Subcutaneous abdominal adipose tissue (tissue), 5 donors: ENCODE measurements around the gene TRIO.

Source experiments
- H3K27ac ChIP-seq: one replicate; pipeline ENCODE4 v1.7.0; 2013; ENCODE audit warnings: low read depth, mild to moderate bottlenecking, inconsistent platforms, low read length, moderate library complexity
- H3K27me3 ChIP-seq, 5 donors: one replicate each; pipeline ENCODE4 v1.7.0; 2013; ENCODE audit warnings: low read length in 5 of 5, inconsistent platforms in 1 of 5; ENCODE audit not compliant: control insufficient read depth in 5 of 5, insufficient read depth in 4 of 5
- H3K36me3 ChIP-seq, 5 donors: one replicate each; pipeline ENCODE4 v1.7.0; 2013; ENCODE audit warnings: low read length in 5 of 5; ENCODE audit not compliant: control insufficient read depth in 5 of 5, insufficient read depth in 5 of 5
- H3K4me1 ChIP-seq, 5 donors: one replicate each; pipeline ENCODE4 v1.7.0; 2013; ENCODE audit warnings: low read length in 5 of 5, mild to moderate bottlenecking in 3 of 5, moderate library complexity in 1 of 5; ENCODE audit not compliant: control insufficient read depth in 5 of 5, insufficient read depth in 5 of 5
- H3K4me3 ChIP-seq, 5 donors: one replicate each; pipeline ENCODE4 v1.7.0; 2013; ENCODE audit warnings: low read length in 5 of 5, low read depth in 1 of 5
- H3K9ac ChIP-seq, 5 donors: one replicate each; pipeline ENCODE4 v1.7.0; 2013; ENCODE audit warnings: low read length in 5 of 5, mild to moderate bottlenecking in 4 of 5, moderate library complexity in 3 of 5
- H3K9me3 ChIP-seq, 5 donors: one replicate each; pipeline ENCODE4 v1.7.0; 2013; ENCODE audit warnings: low read length in 5 of 5; ENCODE audit not compliant: control insufficient read depth in 5 of 5
- donor health status: healthy.
- donor health status: healthy.
- donor health status: healthy.
- donor health status: healthy.
- donor health status: healthy.

TRIO gene

DNA sequence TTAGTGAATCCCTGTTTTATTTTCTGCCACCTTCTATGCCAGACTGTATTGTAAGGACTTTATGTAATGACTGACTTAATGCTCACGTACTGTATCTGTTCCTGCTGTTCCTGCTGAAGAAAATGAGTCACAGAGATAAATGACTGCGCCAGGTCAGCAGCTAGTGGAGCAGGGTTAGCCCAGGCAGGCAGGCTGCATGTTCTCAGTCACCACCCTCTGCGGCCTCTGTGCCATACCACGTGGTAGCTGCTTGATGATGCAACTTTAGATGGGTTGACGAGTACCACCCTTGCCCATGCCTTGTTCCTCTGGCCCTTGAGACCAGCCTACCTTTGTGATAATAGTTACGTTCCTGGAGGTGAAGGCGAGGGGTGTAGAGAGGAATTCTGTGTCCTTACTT, 161.9 kb downstream of the TRIO start:
- H3K27me3 ChIP-seq, result no peaks in the 10 kb centered on the region
- H3K36me3 ChIP-seq, result peaks cover 9 to 67% (median 60%) of the 10 kb centered on the region in 5 donors
- H3K27ac ChIP-seq, result no peak overlapping the region
- H3K9me3 ChIP-seq, result no peaks in the 10 kb centered on the region
- no peak overlapping the region for H3K4me3 ChIP-seq
- H3K9ac ChIP-seq, result no peak overlapping the region
- no peaks in the 10 kb centered on the region for H3K4me1 ChIP-seq

GRCh38 chr5:14306329-14306815, 163.2 kb downstream of the TRIO start:
- Histone ChIP-seq H3K9ac (no peak overlapping the region), H3K36me3 (peaks cover 12 to 66% (median 61%) of the 10 kb centered on the region in 5 donors), H3K9me3 (no peaks in the 10 kb centered on the region), H3K4me3 (no peak overlapping the region), H3K27ac (no peak overlapping the region), H3K4me1 (no peaks in the 10 kb centered on the region), H3K27me3 (no peaks in the 10 kb centered on the region)

DNA sequence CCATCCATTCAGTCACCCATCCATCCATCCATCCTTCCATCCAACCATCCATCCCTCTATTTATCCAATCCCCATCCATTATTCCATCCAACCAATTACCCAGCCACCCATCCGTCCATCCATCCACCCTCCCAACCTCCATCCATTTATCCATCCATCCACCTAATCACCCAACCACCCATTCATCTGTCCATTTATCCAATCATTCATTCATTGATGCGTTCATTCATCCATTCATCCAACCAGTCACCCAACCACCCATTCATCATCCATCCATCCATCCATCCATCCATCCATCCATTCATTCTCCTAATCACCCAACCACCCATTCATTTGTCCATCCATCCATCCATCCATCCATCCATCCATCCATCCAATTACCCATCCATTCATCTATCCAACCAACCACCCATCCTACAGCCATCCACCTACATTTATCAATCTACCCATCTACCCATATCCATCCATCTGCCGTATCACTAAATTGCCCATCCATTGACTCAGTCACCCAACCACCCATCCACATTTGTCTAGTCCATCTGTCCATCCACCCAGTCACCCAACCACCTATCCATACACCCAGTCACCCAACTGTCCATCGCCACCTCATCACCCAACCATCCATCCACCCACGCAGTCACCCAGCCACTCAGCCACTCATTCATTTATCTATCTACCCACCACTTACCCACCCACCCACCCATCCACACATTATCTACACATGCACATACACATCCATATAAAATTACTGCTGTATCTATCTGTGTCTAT, 165.4 kb downstream of the TRIO start:
- Histone ChIP-seq H3K27ac (no peak overlapping the region), H3K27me3 (no peaks in the 10 kb centered on the region), H3K36me3 (peaks cover 24 to 72% (median 62%) of the 10 kb centered on the region in 5 donors), H3K9me3 (no peaks in the 10 kb centered on the region), H3K4me3 (no peak overlapping the region), H3K4me1 (no peaks in the 10 kb centered on the region), H3K9ac (no peak overlapping the region)

DNA sequence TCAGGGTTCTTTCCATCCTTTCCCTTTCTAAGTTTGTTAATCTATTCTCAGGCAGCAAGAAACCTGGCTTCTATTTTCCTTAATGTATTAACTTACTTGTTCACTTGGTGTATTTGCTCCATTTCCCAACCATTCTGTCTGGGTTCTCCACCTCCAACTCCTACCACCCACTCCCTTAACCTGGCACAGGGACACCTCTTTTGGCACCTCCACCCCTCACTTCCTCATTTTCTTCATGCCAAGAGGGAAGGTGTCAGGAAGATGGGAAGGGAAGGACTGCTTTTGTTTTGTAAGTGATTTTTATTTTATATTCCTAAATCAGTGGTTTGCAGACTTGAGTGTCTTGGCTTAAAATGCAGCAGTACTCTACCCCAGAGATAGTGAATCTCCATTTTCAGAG, 166.1 kb downstream of the TRIO start:
- no peak overlapping the region for H3K27ac ChIP-seq
- H3K9me3 ChIP-seq, result no peaks in the 10 kb centered on the region
- no peaks in the 10 kb centered on the region for H3K27me3 ChIP-seq
- no peaks in the 10 kb centered on the region for H3K4me1 ChIP-seq
- H3K4me3 ChIP-seq, result no peak overlapping the region
- no peak overlapping the region for H3K9ac ChIP-seq
- peaks cover 24 to 73% (median 59%) of the 10 kb centered on the region in 5 donors for H3K36me3 ChIP-seq

GRCh38 chr5:14309878-14310531, 166.9 kb downstream of the TRIO start:
- Histone ChIP-seq H3K36me3 (peaks cover 20 to 65% (median 52%) of the 10 kb centered on the region in 5 donors), H3K9ac (no peak overlapping the region), H3K27me3 (no peaks in the 10 kb centered on the region), H3K9me3 (no peaks in the 10 kb centered on the region), H3K4me1 (no peaks in the 10 kb centered on the region), H3K4me3 (no peak overlapping the region), H3K27ac (no peak overlapping the region)

DNA sequence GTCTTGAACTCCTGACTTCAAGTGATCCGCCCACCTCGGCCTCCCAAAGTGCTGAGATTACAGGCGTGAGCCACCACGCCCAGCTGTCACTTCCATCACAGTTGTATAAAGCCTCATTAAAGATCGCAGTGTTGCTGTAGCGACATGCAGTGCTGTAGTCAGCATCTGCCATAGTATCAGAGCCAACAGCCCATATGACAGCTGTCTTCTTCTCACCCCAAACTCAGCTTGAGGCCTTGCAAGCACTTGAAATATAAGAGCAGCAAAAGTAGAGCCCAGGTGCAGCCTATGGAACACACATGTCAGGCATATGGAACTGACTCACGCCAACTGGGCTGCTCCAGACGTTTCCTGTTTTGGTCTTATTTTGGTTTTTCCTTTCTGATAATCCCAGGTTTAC, 167.8 kb downstream of the TRIO start:
- Histone ChIP-seq H3K27me3 (no peaks in the 10 kb centered on the region), H3K9ac (no peak overlapping the region), H3K4me1 (no peaks in the 10 kb centered on the region), H3K4me3 (no peak overlapping the region), H3K36me3 (peaks cover 20 to 58% (median 46%) of the 10 kb centered on the region in 5 donors), H3K9me3 (no peaks in the 10 kb centered on the region), H3K27ac (no peak overlapping the region)

- no peak overlapping the region for H3K27ac ChIP-seq
- H3K9ac ChIP-seq, result no peak overlapping the region
- no peaks in the 10 kb centered on the region for H3K9me3 ChIP-seq
- no peaks in the 10 kb centered on the region for H3K27me3 ChIP-seq
- no peaks in the 10 kb centered on the region for H3K4me1 ChIP-seq
- peaks cover 22 to 66% (median 52%) of the 10 kb centered on the region in 5 donors for H3K36me3 ChIP-seq
- no peak overlapping the region for H3K4me3 ChIP-seq
These were observed 171.0 kb downstream of the TRIO start for GRCh38 chr5:14313986-14314690.

- H3K36me3 ChIP-seq, result peaks cover 26 to 65% (median 41%) of the 10 kb centered on the region in 5 donors
These were observed 173.3 kb downstream of the TRIO start for GRCh38 chr5:14316471-14316870.

GRCh38 chr5:14319102-14319501, 176.0 kb downstream of the TRIO start:
- H3K9ac ChIP-seq, result no peak overlapping the region
- H3K27ac ChIP-seq, result no peak overlapping the region
- peaks cover 19 to 69% (median 45%) of the 10 kb centered on the region in 5 donors for H3K36me3 ChIP-seq
- no peaks in the 10 kb centered on the region for H3K9me3 ChIP-seq
- H3K27me3 ChIP-seq, result no peaks in the 10 kb centered on the region
- no peak overlapping the region for H3K4me3 ChIP-seq
- no peaks in the 10 kb centered on the region for H3K4me1 ChIP-seq

More at GRCh38 chr5:14316471-14316870, 173.3 kb downstream of the TRIO start:
- Histone ChIP-seq H3K9me3 (no peaks in the 10 kb centered on the region), H3K4me3 (no peak overlapping the region), H3K9ac (no peak overlapping the region), H3K4me1 (no peaks in the 10 kb centered on the region), H3K27ac (no peak overlapping the region), H3K27me3 (no peaks in the 10 kb centered on the region)

DNA sequence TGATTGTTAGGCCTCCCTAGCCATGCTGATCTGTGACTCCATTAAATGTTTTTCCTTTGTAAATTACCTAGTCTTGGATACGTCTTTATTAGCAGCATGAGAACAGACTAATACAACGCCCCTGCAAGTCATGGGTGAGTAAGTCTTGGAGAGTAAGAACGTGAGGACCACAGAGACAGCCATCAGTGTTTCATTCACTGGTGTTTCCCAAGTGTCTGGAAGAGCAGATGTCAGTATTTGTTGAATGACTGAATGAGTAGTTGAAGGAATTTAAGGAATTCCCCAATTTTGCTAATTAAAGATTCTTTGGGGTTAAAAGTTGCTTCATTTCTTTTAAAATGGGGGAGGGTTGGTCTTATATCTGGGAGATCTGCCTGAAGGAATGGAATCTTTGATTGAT, 178.8 kb downstream of the TRIO start:
- no peak overlapping the region for H3K9ac ChIP-seq
- no peak overlapping the region for H3K27ac ChIP-seq
- no peaks in the 10 kb centered on the region for H3K4me1 ChIP-seq
- H3K36me3 ChIP-seq, result peaks cover 19 to 64% (median 48%) of the 10 kb centered on the region in 5 donors
- H3K4me3 ChIP-seq, result no peak overlapping the region
- H3K27me3 ChIP-seq, result no peaks in the 10 kb centered on the region
- H3K9me3 ChIP-seq, result no peaks in the 10 kb centered on the region
